ENCODE data around the gene TCF12.

TCF12 gene

DNA sequence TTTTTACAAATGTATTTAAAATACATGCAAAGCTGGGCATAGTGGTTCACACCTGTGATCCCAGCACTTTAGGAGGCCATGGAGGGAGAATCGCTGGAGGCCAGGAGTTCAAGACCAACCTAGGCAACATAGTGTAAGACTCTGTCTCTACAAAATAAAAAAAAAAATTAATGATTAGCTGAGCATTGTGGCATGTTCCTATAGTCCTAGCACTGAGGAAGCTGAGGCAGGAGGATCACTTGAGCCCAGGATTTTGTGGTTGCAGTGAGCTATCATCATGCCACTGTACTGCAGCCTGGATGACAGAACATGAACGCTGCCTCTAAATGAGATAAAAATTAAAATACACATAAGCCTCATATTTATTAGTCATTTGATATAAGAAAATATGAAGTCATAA lies 142.8 kb downstream of the TCF12 start:
- Histone ChIP-seq H3K4me3 (replicated peaks; ENCODE audit: insufficient read depth, low read length) (no peak overlapping the region), H3K27me3 (ENCODE audit: insufficient read depth, poor library complexity, severe bottlenecking) (no peaks in the 10 kb centered on the region), H3K27ac (replicated peaks) (no peak overlapping the region)
- DNase-seq (ENCODE audit: low read depth in 1 of 2, low spot score in 1 of 2) = no peak
- TF ChIP-seq, protein P1, sequence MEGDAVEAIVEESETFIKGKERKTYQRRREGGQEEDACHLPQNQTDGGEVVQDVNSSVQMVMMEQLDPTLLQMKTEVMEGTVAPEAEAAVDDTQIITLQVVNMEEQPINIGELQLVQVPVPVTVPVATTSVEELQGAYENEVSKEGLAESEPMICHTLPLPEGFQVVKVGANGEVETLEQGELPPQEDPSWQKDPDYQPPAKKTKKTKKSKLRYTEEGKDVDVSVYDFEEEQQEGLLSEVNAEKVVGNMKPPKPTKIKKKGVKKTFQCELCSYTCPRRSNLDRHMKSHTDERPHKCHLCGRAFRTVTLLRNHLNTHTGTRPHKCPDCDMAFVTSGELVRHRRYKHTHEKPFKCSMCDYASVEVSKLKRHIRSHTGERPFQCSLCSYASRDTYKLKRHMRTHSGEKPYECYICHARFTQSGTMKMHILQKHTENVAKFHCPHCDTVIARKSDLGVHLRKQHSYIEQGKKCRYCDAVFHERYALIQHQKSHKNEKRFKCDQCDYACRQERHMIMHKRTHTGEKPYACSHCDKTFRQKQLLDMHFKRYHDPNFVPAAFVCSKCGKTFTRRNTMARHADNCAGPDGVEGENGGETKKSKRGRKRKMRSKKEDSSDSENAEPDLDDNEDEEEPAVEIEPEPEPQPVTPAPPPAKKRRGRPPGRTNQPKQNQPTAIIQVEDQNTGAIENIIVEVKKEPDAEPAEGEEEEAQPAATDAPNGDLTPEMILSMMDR (IDR thresholded peaks at IDR 0.05; ENCODE audit: insufficient read depth, low read length) = no peak
- no peak for TF ChIP-seq SPI1 (IDR thresholded peaks at IDR 0.05; ENCODE audit: borderline replicate concordance, low read depth)
- no peak for TF ChIP-seq POLR2AphosphoS5 (IDR thresholded peaks at IDR 0.05; ENCODE audit: low read depth)
- no peak for TF ChIP-seq GABPA (IDR thresholded peaks at IDR 0.05; ENCODE audit: low read depth)
- TF ChIP-seq, protein P2, sequence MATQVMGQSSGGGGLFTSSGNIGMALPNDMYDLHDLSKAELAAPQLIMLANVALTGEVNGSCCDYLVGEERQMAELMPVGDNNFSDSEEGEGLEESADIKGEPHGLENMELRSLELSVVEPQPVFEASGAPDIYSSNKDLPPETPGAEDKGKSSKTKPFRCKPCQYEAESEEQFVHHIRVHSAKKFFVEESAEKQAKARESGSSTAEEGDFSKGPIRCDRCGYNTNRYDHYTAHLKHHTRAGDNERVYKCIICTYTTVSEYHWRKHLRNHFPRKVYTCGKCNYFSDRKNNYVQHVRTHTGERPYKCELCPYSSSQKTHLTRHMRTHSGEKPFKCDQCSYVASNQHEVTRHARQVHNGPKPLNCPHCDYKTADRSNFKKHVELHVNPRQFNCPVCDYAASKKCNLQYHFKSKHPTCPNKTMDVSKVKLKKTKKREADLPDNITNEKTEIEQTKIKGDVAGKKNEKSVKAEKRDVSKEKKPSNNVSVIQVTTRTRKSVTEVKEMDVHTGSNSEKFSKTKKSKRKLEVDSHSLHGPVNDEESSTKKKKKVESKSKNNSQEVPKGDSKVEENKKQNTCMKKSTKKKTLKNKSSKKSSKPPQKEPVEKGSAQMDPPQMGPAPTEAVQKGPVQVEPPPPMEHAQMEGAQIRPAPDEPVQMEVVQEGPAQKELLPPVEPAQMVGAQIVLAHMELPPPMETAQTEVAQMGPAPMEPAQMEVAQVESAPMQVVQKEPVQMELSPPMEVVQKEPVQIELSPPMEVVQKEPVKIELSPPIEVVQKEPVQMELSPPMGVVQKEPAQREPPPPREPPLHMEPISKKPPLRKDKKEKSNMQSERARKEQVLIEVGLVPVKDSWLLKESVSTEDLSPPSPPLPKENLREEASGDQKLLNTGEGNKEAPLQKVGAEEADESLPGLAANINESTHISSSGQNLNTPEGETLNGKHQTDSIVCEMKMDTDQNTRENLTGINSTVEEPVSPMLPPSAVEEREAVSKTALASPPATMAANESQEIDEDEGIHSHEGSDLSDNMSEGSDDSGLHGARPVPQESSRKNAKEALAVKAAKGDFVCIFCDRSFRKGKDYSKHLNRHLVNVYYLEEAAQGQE (IDR thresholded peaks at IDR 0.05; ENCODE audit: insufficient replicate concordance, low read depth) = no peak

DNA sequence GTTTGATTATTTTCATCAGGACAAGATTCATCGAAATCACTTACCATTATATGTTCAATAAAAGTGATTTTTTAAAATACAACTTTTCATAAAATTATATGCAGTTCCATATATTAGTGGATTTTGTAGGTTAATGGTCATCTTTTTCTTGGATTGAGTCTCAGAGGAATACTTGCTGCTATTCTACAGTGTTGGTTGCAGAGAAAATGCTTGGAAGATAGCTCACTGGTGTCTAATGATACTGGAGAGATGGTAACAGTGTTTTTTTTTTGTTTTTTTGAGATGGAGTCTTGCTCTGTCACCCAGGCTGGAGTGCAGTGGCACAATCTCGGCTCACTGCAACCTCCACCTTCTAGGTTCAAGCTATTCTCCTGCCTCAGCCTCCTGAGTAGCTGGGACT lies 143.3 kb downstream of the TCF12 start:
- Histone ChIP-seq H3K27ac (replicated peaks) (no peak overlapping the region), H3K27me3 (ENCODE audit: insufficient read depth, poor library complexity, severe bottlenecking) (no peaks in the 10 kb centered on the region), H3K4me3 (replicated peaks; ENCODE audit: insufficient read depth, low read length) (no peak overlapping the region)
- DNase-seq (ENCODE audit: low read depth in 1 of 2, low spot score in 1 of 2) = no peak
- TF ChIP-seq, protein P1 (IDR thresholded peaks at IDR 0.05; ENCODE audit: insufficient read depth, low read length) = no peak
- no peak for TF ChIP-seq GABPA (IDR thresholded peaks at IDR 0.05; ENCODE audit: low read depth)
- TF ChIP-seq POLR2AphosphoS5 (IDR thresholded peaks at IDR 0.05; ENCODE audit: low read depth) = no peak
- TF ChIP-seq SPI1 (IDR thresholded peaks at IDR 0.05; ENCODE audit: borderline replicate concordance, low read depth) = no peak
- TF ChIP-seq, protein P2 (IDR thresholded peaks at IDR 0.05; ENCODE audit: insufficient replicate concordance, low read depth) = no peak

DNA sequence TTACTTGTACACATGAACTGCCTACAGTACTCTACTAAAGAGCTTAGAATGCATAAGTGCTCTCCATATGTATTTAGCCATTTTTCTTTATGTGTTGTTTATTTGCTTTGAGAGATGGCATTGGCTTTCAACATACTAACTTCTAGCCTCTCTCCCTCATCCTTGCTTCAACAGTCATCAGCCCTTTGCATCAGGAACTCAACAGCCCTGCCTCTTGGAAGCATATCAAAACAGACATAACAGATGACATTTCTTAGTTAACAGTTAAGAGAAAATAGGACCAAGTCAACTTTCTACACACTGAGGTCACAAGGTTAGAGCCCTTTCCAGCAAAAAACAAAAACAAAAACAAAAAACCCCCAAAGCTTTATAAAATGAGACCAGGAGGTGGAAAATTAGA lies 145.6 kb downstream of the TCF12 start:
- Histone ChIP-seq H3K27ac (replicated peaks) (no peak overlapping the region), H3K4me3 (replicated peaks; ENCODE audit: insufficient read depth, low read length) (no peak overlapping the region), H3K27me3 (ENCODE audit: insufficient read depth, poor library complexity, severe bottlenecking) (no peaks in the 10 kb centered on the region)
- TF ChIP-seq POLR2AphosphoS5 (IDR thresholded peaks at IDR 0.05; ENCODE audit: low read depth) (no peak), GABPA (IDR thresholded peaks at IDR 0.05; ENCODE audit: low read depth) (no peak), SPI1 (IDR thresholded peaks at IDR 0.05; ENCODE audit: borderline replicate concordance, low read depth) (no peak)
- TF ChIP-seq, protein P1 (IDR thresholded peaks at IDR 0.05; ENCODE audit: insufficient read depth, low read length) = no peak
- TF ChIP-seq, protein P2 (IDR thresholded peaks at IDR 0.05; ENCODE audit: insufficient replicate concordance, low read depth) = no peak
- no peak for DNase-seq (ENCODE audit: low read depth in 1 of 2, low spot score in 1 of 2)

All from HL-60 (cell line).